Skeletal muscle satellite cell (primary cell): ENCODE measurements around the gene SLC7A1.

Source experiments
- H3K27me3 ChIP-seq: 2 replicates; pipeline ENCODE4 v1.7.0; 2013; ENCODE audit warnings: low read length; ENCODE audit not compliant: control insufficient read depth, insufficient read depth
- H3K36me3 ChIP-seq: 2 replicates; pipeline ENCODE4 v1.7.0; 2013; ENCODE audit warnings: mild to moderate bottlenecking, control low read depth, low read length; ENCODE audit not compliant: insufficient read depth
- H3K4me1 ChIP-seq: 2 replicates; pipeline ENCODE4 v1.7.0; 2013; ENCODE audit warnings: low read length; ENCODE audit not compliant: control insufficient read depth, insufficient read depth
- H3K4me2 ChIP-seq: 2 replicates; pipeline ENCODE4 v1.7.0; 2013; ENCODE audit warnings: mild to moderate bottlenecking, low read length
- H3K4me3 ChIP-seq: 2 replicates; pipeline ENCODE4 v1.7.0; 2013; ENCODE audit warnings: low read length
- H3K9ac ChIP-seq: 2 replicates; pipeline ENCODE4 v1.7.0; 2013; ENCODE audit warnings: mild to moderate bottlenecking, low read depth, low read length, moderate library complexity
- H3K9me3 ChIP-seq: replicated peaks from 2 replicates; pipeline ENCODE4 v1.7.0; 2013; ENCODE audit warnings: mild to moderate bottlenecking, control low read depth, low read length

Gene SLC7A1

DNA sequence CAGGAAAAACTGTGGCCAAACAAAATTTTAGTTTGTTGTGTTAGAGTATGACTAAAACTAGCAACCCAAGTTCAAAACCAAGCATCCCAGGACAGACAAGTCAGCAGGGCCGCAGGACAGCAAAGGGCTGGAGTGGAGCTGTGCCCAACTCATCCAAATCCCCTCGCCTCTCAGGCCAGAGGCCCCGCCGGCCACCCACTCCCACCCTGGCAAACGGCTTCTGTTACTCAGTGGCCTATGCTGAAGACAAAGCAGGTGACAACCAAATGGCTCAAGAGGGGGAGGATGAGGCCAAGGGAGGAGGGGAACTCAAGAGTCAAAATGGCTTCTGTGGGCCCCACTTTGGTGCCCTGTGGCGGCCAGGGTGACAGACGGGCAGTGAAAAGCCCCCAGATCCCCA lies 69.7 kb downstream of the SLC7A1 start:
- H3K9me3 ChIP-seq: no peaks in the 10 kb centered on the region
- H3K4me2 ChIP-seq: no peak overlapping the region
- H3K4me1 ChIP-seq: peaks cover 27% of the 10 kb centered on the region
- peaks cover 64% of the 10 kb centered on the region for H3K36me3 ChIP-seq
- no peak overlapping the region for H3K4me3 ChIP-seq
- no peak overlapping the region for H3K9ac ChIP-seq
- H3K27me3 ChIP-seq: no peaks in the 10 kb centered on the region

DNA sequence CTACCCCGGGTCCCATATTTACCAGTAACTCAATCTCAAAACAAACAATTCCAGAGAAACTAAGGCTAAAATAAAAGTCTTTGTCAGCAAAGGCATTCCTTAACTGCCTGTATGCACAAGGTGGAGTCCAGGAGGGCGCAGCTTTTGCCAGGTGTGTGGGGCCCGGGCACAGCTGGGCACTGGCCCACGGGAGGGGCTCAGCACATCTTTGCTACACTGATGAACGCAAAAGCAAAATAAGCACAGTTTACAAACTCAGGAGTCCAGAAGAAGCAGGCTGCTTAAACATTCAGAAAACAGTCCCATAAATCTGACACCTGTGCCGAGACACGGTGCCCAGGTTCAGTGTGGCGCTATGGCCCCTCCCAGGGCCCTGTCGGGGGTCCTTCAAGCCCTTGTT lies 70.8 kb downstream of the SLC7A1 start:
- Histone ChIP-seq H3K36me3 (peaks cover 61% of the 10 kb centered on the region), H3K4me2 (no peak overlapping the region), H3K27me3 (no peaks in the 10 kb centered on the region), H3K9ac (no peak overlapping the region), H3K9me3 (no peaks in the 10 kb centered on the region), H3K4me1 (peaks cover 37% of the 10 kb centered on the region), H3K4me3 (no peak overlapping the region)

DNA sequence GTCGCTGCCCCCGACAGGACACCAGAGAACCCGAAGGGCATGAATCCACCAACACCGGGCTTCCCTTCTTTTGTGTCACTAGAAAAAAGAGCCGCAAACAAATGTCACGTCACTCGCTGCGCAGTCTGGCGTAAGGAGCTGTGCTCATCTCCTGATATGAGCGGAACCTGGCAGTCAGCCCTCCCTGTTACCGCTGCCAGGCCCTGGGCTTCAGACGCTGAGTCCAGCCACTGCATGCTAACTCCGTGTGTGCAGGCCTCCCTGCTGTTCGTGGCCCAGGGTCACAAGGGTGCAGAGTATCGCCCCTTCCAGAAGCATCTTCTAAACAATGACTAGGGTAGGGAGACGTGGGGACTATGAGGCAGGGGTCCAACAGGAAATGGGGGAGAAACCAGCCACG lies 71.3 kb downstream of the SLC7A1 start:
- Histone ChIP-seq H3K36me3 (peaks cover 60% of the 10 kb centered on the region), H3K4me1 (peaks cover 37% of the 10 kb centered on the region), H3K4me3 (no peak overlapping the region)

DNA sequence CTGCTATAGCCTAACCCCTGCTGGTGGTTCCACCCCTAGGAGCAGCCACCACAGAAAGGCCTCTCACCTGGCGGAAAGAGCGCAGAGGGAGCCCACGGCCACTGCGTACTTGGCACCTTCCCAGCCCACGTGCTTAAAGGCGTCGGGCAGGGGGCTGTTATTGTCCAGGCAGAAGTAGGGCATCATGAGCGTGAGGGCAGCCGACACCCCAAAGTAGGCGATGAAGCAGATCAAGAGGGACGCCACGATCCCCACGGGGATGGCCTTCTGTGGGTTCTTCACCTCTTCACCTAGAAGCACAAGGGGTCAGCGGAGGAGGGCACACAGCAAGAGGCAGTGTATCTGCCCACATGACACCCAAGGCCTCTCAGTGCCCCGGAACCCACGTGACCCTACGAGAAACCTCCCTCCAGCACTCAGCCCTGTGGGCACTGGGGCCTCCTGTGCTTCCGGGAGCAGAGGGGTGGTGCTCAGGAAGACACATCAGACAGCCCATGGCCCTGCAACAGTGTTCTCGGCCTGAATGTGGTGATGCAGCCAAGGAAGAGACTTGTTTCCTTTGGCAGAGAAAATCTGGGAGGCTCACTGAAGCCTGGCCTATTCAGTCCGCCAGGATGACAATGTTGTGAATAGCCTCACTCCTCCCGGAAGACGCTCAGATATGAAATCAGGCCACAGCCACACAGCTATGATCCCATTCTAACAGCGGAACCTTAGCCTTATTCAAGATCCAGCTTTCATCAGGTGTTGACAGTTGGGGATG lies 72.1 kb downstream of the SLC7A1 start:
- H3K4me1 ChIP-seq: peaks cover 37% of the 10 kb centered on the region
- peaks cover 56% of the 10 kb centered on the region for H3K36me3 ChIP-seq
- H3K9ac ChIP-seq: no peak overlapping the region

More for the DNA sequence above, 71.3 kb downstream of the SLC7A1 start:
- Histone ChIP-seq H3K27me3 (no peaks in the 10 kb centered on the region), H3K4me2 (no peak overlapping the region), H3K9me3 (no peaks in the 10 kb centered on the region), H3K9ac (no peak overlapping the region)

DNA sequence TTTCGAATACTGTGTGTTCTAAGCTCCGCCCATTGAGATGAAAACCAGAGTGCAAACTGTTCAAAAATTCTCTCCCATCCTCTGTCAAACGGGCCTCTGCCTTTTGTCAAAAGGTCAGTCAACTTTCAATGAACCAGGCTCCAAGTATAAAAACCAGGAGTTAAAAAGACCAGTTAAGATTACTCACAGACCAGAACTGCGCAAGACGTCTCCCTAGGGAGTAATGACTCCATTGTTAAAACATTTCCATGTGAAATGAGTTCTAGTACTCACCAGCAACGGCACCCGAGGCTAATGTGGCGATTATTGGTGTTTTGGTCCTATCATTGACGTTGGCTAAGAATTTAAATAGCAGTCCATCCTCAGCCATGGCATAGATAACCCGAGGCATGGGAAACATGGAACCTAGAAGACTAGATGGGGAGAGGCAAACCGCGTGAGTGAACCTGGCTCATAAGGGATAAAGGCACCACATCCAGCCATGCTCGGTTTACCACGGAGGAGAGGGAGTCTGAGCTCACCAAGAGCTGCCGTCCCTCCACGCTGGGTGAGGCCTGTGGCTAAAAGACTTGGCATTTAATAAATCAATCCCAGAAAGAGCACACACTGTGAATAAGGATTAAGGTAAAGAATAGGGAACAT lies 73.3 kb downstream of the SLC7A1 start:
- peaks cover 37% of the 10 kb centered on the region for H3K4me1 ChIP-seq
- H3K4me3 ChIP-seq: peak overlapping the region; percentile 37
- H3K27me3 ChIP-seq: no peaks in the 10 kb centered on the region
- no peaks in the 10 kb centered on the region for H3K9me3 ChIP-seq
- peak overlapping the region; percentile 47 for H3K9ac ChIP-seq
- peaks cover 44% of the 10 kb centered on the region for H3K36me3 ChIP-seq
- peak overlapping the region; percentile 53 for H3K4me2 ChIP-seq

More for the DNA sequence above, 72.1 kb downstream of the SLC7A1 start:
- no peaks in the 10 kb centered on the region for H3K9me3 ChIP-seq
- no peaks in the 10 kb centered on the region for H3K27me3 ChIP-seq
- H3K4me3 ChIP-seq: no peak overlapping the region
- H3K4me2 ChIP-seq: no peak overlapping the region

DNA sequence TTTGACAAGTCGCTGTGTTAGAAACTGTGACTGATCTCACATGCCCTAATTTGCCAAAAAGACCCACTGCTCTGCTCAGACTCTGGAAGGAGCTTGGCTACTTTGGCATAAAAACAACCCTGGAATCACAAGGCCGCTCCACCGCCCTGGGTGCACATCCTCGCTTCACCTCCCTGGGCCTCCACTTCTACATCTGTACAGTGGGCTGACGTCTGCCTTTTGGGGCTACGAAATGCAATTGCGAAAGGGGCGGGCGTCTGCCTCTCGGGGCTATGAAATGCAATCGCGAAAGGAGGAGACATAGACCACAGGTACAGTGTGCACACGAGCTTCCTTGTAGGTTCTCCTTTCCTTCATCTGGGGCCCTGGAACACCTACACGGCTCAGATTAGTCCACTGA lies 74.2 kb downstream of the SLC7A1 start:
- Histone ChIP-seq H3K4me3 (peak overlapping the region; percentile 35), H3K27me3 (no peaks in the 10 kb centered on the region), H3K4me2 (peak overlapping the region; percentile 53), H3K9me3 (no peaks in the 10 kb centered on the region), H3K4me1 (peaks cover 37% of the 10 kb centered on the region), H3K36me3 (peaks cover 46% of the 10 kb centered on the region), H3K9ac (peak overlapping the region; percentile 47)

DNA sequence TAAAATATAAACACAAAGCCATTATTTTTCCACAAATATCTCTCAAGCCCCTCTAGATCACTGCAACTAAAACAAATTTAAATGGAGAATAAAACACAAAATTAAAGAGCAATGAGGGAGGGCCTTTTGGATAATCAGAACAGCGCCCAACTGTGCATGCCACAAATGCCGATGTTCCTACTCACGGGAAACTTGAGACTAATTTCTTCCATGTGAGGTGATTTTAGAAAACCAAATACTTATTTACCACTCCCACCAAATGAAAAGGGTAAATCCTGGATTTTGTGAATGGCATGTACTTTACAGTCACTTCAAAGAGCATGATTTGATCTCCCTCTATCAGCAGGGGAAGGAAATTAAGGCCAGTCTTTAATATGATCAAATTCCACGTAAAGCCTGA lies 74.8 kb downstream of the SLC7A1 start:
- peaks cover 51% of the 10 kb centered on the region for H3K36me3 ChIP-seq
- H3K4me2 ChIP-seq: peak overlapping the region; percentile 53
- H3K4me1 ChIP-seq: peaks cover 37% of the 10 kb centered on the region
- peak overlapping the region; percentile 47 for H3K9ac ChIP-seq
- H3K4me3 ChIP-seq: no peak overlapping the region
- H3K27me3 ChIP-seq: no peaks in the 10 kb centered on the region
- H3K9me3 ChIP-seq: no peaks in the 10 kb centered on the region

DNA sequence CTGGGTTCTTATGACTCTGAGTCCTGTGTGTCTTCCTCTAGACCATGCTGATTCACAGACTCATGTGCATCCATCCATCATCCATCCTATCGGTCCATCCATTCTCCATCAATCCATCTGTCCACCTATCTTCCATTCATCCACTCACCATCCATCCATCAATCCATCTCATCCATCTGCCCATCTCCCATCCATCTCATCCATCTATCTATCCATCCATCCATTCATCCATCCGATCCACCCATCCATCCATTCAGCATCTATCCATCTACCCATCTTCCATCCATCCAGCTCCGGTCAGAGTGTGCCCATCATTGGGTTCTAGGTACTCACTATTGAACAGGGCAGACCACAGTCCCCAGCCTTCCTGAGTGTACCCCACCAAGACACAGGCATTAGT lies 75.6 kb downstream of the SLC7A1 start:
- no peak overlapping the region for H3K4me3 ChIP-seq
- peak overlapping the region; percentile 36 for H3K9ac ChIP-seq
- peaks cover 57% of the 10 kb centered on the region for H3K36me3 ChIP-seq
- no peaks in the 10 kb centered on the region for H3K27me3 ChIP-seq
- H3K9me3 ChIP-seq: no peaks in the 10 kb centered on the region
- no peak overlapping the region for H3K4me2 ChIP-seq
- peaks cover 45% of the 10 kb centered on the region for H3K4me1 ChIP-seq

DNA sequence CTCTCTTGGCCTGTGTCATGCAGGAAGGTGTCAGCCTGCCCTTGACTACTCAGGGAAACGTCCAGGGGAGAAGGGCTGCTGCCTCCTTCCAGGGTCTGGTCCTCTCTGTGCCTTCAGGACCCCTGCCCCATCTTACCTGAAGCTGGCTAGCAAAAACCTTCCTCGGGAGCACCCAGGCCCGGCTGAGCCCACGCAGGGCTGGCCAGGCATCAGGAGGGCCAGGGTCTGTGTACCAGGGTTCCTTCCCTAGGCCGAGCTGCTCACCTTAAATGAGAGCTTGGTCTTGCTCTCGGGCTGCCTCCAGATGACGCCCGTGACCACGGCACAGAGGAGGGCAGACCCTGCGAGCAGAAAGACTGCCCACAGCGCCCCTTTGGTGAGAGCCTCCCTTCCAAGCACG lies 78.6 kb downstream of the SLC7A1 start:
- H3K4me1 ChIP-seq: peaks cover 53% of the 10 kb centered on the region
- H3K36me3 ChIP-seq: peaks cover 43% of the 10 kb centered on the region
- H3K4me3 ChIP-seq: no peak overlapping the region
- no peak overlapping the region for H3K9ac ChIP-seq
- no peaks in the 10 kb centered on the region for H3K27me3 ChIP-seq
- H3K9me3 ChIP-seq: no peaks in the 10 kb centered on the region
- H3K4me2 ChIP-seq: no peak overlapping the region

DNA sequence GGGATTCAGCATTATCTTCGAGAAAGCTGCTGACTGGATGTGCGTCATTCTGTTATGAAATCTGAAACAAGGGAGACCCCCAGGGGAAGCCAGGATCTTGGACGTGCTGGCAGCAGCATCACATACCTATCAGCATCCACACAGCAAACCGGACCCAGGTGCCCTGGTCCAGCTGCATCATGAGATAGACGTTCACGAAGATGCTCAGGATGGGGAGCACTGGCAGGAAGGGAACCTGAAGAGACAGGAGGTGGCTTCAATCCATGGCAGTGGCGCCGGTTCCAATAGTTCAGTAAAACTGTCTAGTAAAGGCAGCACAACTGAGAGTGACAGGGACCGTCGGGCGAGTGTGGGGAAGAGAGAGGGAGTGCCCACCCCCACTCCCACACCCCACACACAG lies 79.5 kb downstream of the SLC7A1 start:
- Histone ChIP-seq H3K9me3 (no peaks in the 10 kb centered on the region), H3K27me3 (no peaks in the 10 kb centered on the region), H3K9ac (no peak overlapping the region), H3K4me3 (no peak overlapping the region), H3K4me2 (no peak overlapping the region), H3K4me1 (peaks cover 48% of the 10 kb centered on the region), H3K36me3 (peaks cover 36% of the 10 kb centered on the region)

DNA sequence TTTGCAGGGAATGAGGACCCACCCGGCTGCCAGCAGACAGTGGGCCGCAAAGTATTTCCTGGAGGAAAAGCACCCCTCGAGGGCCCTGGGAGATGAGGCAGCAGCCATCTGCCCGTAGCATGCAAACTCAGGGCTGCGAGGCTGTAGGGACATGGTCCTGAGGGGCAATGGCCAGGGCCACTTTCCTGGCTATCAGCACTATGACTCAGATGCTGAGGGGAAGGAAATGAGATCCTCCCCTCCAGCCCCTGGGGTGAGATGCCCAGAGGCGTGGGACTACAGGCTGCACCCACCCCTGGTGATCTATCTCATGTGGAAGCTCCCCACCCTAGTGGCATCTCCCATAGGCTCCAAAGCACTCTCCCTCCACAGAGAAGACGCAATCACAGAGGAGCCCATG lies 80.1 kb downstream of the SLC7A1 start:
- H3K9ac ChIP-seq: no peak overlapping the region
- H3K4me3 ChIP-seq: no peak overlapping the region
- H3K36me3 ChIP-seq: peaks cover 36% of the 10 kb centered on the region
- peaks cover 41% of the 10 kb centered on the region for H3K4me1 ChIP-seq
- H3K9me3 ChIP-seq: no peaks in the 10 kb centered on the region
- H3K27me3 ChIP-seq: no peaks in the 10 kb centered on the region
- H3K4me2 ChIP-seq: no peak overlapping the region
